HL-60 (cell line): ENCODE data around the gene GPS1.

Experiments
- DNase-seq, 2 experiments: peaks; one replicate each; pipeline ENCODE4 v3.0.0-alpha.2; 2010 to 2020; ENCODE audit warnings: low read depth in 1 of 2, low spot score in 1 of 2
- H3K27ac ChIP-seq: fragments of 250-450 bp; sonication (Bioruptor Pico); replicated peaks from 2 replicates; pipeline ENCODE4 v1.5.1; 2020; ENCODE audit warnings: mild to moderate bottlenecking, moderate library complexity
- H3K27me3 ChIP-seq: fragments of 250-450 bp; sonication (Bioruptor Pico); 2 replicates; pipeline ENCODE4 v1.5.1; 2021; ENCODE audit warnings: mild to moderate bottlenecking, moderate library complexity; ENCODE audit not compliant: insufficient read depth, poor library complexity, severe bottlenecking
- H3K4me3 ChIP-seq: replicated peaks from 2 replicates; pipeline ENCODE4 v1.5.1; 2011; ENCODE audit warnings: mild to moderate bottlenecking, control low read depth, low read length; ENCODE audit not compliant: insufficient read depth
- CTCF ChIP-seq: IDR thresholded peaks from one replicate; pipeline ENCODE4 v1.5.1; 2011; ENCODE audit warnings: low read length, control low read depth, inconsistent platforms; ENCODE audit not compliant: insufficient read depth
- GABPA ChIP-seq: IDR thresholded peaks from 2 replicates; pipeline ENCODE4 v1.6.1; 2012; ENCODE audit warnings: low read depth
- POLR2AphosphoS5 ChIP-seq: IDR thresholded peaks from 2 replicates; pipeline ENCODE4 v1.6.1; 2012; ENCODE audit warnings: low read depth
- REST ChIP-seq: IDR thresholded peaks from 2 replicates; pipeline ENCODE4 v1.6.1; 2012; ENCODE audit warnings: low read depth; ENCODE audit not compliant: insufficient replicate concordance
- SPI1 ChIP-seq: IDR thresholded peaks from 2 replicates; pipeline ENCODE4 v1.6.1; 2012; ENCODE audit warnings: low read depth, mild to moderate bottlenecking, borderline replicate concordance

GPS1 gene

GRCh38 chr17:82028966-82029365, 22.7 kb upstream of the GPS1 start:
- TF ChIP-seq SPI1, result no peak
- no peak for TF ChIP-seq REST
- TF ChIP-seq GABPA, result no peak
- TF ChIP-seq POLR2AphosphoS5, result no peak
- no peak for TF ChIP-seq CTCF
- no peak overlapping the region for H3K27ac ChIP-seq
- no peak overlapping the region for H3K4me3 ChIP-seq
- no peak for DNase-seq
- H3K27me3 ChIP-seq, result no peaks in the 10 kb centered on the region

GRCh38 chr17:82029391-82029790, 22.3 kb upstream of the GPS1 start:
- H3K27me3 ChIP-seq, result no peaks in the 10 kb centered on the region
- H3K4me3 ChIP-seq, result no peak overlapping the region
- TF ChIP-seq REST (no peak), GABPA (no peak), CTCF (no peak), POLR2AphosphoS5 (no peak), SPI1 (no peak)
- H3K27ac ChIP-seq, result no peak overlapping the region
- no peak for DNase-seq

GRCh38 chr17:82029990-82030469, 21.7 kb upstream of the GPS1 start:
- Histone ChIP-seq H3K27ac (no peak overlapping the region), H3K4me3 (0 out of 2 replicates have a peak overlapping the region, but pooled peaks have one; percentile 56), H3K27me3 (no peaks in the 10 kb centered on the region)
- no peak for DNase-seq
- TF ChIP-seq REST (no peak), POLR2AphosphoS5 (no peak), SPI1 (no peak), CTCF (no peak), GABPA (no peak)
